ENCODE results near the gene PTGES3L. TPM values are rescaled to one million over a fixed set of nuclear protein-coding genes. Genes with fewer than 3 reads are reported as not detected.

Gene PTGES3L
- total and polyA plus RNA-seq, 2 of the 13 experiments (the other 11 are each of a cell fraction or from before 2014, with no cell fraction given): 1.2 to 2.9 TPM

DNA sequence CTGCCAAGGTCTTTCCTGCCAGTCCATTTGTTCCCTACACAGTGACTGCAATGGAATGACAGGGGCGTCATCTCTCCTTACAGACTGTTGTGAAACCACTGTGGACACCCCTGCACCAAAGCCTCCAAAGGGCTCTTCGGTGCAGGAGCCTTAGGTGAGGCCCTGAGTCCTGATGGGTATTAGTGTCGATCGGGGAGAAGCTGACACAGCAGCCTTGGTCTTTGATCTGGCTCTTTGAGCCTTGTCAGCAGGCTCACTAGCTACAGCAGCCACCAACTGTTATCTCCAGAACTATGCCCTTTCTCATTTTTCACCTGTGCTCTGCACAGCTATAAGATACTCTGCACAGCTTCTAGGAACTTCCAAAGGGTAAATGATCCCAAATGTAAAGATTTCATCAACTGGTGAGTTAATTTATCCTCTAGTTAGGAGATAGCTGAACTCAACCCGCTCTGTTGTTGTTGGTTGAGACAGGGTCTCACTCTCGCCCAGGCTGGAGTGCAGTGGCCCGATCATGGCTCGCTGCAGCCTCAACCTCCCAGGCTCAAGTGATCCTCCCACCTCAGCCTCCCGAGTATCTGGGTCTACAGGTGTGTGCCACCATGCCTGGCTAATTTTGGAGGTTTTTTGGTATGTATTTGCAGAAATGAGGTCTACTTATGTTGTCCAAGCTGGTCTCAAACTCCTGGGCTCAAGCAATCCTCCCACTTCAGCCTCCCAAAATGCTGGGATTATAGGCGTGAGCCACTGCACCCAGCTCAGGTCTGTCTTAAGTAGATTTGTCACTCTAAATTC is 59.6 kb downstream of the PTGES3L start (continued):
- TF ChIP-seq, protein P1, sequence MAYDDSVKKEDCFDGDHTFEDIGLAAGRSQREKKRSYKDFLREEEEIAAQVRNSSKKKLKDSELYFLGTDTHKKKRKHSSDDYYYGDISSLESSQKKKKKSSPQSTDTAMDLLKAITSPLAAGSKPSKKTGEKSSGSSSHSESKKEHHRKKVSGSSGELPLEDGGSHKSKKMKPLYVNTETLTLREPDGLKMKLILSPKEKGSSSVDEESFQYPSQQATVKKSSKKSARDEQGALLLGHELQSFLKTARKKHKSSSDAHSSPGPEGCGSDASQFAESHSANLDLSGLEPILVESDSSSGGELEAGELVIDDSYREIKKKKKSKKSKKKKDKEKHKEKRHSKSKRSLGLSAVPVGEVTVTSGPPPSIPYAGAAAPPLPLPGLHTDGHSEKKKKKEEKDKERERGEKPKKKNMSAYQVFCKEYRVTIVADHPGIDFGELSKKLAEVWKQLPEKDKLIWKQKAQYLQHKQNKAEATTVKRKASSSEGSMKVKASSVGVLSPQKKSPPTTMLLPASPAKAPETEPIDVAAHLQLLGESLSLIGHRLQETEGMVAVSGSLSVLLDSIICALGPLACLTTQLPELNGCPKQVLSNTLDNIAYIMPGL (CRISPR knock-in tag; IDR thresholded peaks at IDR 0.05; ENCODE audit: borderline replicate concordance in 1 of 2, low read depth in 1 of 2): peak in 1 of 2 experiments; percentile 47; a peak in 1 of 4 replicates
- TF ChIP-seq, protein P2, sequence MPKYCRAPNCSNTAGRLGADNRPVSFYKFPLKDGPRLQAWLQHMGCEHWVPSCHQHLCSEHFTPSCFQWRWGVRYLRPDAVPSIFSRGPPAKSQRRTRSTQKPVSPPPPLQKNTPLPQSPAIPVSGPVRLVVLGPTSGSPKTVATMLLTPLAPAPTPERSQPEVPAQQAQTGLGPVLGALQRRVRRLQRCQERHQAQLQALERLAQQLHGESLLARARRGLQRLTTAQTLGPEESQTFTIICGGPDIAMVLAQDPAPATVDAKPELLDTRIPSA (CRISPR knock-in tag; IDR thresholded peaks at IDR 0.05; ENCODE audit: borderline replicate concordance): no peak
- TF ChIP-seq SUZ12 (IDR thresholded peaks at IDR 0.05; ENCODE audit: low read depth, low read length): no peak
- peak; percentile 96 for TF ChIP-seq HNF4A (CRISPR knock-in tag; IDR thresholded peaks at IDR 0.05)
- TF ChIP-seq, protein P3, sequence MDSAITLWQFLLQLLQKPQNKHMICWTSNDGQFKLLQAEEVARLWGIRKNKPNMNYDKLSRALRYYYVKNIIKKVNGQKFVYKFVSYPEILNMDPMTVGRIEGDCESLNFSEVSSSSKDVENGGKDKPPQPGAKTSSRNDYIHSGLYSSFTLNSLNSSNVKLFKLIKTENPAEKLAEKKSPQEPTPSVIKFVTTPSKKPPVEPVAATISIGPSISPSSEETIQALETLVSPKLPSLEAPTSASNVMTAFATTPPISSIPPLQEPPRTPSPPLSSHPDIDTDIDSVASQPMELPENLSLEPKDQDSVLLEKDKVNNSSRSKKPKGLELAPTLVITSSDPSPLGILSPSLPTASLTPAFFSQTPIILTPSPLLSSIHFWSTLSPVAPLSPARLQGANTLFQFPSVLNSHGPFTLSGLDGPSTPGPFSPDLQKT (CRISPR knock-in tag; IDR thresholded peaks at IDR 0.05; ENCODE audit: borderline replicate concordance): no peak
- TF ChIP-seq ZNF782 (CRISPR knock-in tag; IDR thresholded peaks at IDR 0.05; ENCODE audit: borderline replicate concordance): no peak
- no peak for TF ChIP-seq MYC (CRISPR knock-in tag; IDR thresholded peaks at IDR 0.05; ENCODE audit: borderline replicate concordance)
- TF ChIP-seq SMAD9 (CRISPR knock-in tag; IDR thresholded peaks at IDR 0.05): no peak
- TF ChIP-seq MLLT10 (CRISPR knock-in tag; IDR thresholded peaks at IDR 0.05): no peak
- 0 out of 2 replicates have a peak, but pooled peaks have one; percentile 39 for TF ChIP-seq ZNF12 (CRISPR knock-in tag; IDR thresholded peaks at IDR 0.05)
- no peak for TF ChIP-seq ZNF446 (CRISPR knock-in tag; IDR thresholded peaks at IDR 0.05)
- TF ChIP-seq, protein P4, sequence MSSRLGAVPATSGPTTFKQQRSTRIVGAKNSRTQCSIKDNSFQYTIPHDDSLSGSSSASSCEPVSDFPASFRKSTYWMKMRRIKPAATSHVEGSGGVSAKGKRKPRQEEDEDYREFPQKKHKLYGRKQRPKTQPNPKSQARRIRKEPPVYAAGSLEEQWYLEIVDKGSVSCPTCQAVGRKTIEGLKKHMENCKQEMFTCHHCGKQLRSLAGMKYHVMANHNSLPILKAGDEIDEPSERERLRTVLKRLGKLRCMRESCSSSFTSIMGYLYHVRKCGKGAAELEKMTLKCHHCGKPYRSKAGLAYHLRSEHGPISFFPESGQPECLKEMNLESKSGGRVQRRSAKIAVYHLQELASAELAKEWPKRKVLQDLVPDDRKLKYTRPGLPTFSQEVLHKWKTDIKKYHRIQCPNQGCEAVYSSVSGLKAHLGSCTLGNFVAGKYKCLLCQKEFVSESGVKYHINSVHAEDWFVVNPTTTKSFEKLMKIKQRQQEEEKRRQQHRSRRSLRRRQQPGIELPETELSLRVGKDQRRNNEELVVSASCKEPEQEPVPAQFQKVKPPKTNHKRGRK (CRISPR knock-in tag; IDR thresholded peaks at IDR 0.05): no peak
- no peak for TF ChIP-seq KDM5A (IDR thresholded peaks at IDR 0.05; ENCODE audit: borderline replicate concordance, low read length)
- TF ChIP-seq KLF11 (CRISPR knock-in tag; IDR thresholded peaks at IDR 0.05): peak; percentile 74; the same call in 1 of the 2 replicates
- no peak for TF ChIP-seq RFX5 (IDR thresholded peaks at IDR 0.05; ENCODE audit: low read depth, low read length)
- peak; percentile 81 for TF ChIP-seq ZNF292 (CRISPR knock-in tag; IDR thresholded peaks at IDR 0.05; ENCODE audit: borderline replicate concordance, low read depth)
- 0 out of 2 replicates have a peak, but pooled peaks have one; percentile 49 for TF ChIP-seq ZNF44 (CRISPR knock-in tag; IDR thresholded peaks at IDR 0.05)
- TF ChIP-seq, protein P5, sequence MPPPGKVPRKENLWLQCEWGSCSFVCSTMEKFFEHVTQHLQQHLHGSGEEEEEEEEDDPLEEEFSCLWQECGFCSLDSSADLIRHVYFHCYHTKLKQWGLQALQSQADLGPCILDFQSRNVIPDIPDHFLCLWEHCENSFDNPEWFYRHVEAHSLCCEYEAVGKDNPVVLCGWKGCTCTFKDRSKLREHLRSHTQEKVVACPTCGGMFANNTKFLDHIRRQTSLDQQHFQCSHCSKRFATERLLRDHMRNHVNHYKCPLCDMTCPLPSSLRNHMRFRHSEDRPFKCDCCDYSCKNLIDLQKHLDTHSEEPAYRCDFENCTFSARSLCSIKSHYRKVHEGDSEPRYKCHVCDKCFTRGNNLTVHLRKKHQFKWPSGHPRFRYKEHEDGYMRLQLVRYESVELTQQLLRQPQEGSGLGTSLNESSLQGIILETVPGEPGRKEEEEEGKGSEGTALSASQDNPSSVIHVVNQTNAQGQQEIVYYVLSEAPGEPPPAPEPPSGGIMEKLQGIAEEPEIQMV (CRISPR knock-in tag; IDR thresholded peaks at IDR 0.05; ENCODE audit: low read depth): no peak
- TF ChIP-seq, protein P6, sequence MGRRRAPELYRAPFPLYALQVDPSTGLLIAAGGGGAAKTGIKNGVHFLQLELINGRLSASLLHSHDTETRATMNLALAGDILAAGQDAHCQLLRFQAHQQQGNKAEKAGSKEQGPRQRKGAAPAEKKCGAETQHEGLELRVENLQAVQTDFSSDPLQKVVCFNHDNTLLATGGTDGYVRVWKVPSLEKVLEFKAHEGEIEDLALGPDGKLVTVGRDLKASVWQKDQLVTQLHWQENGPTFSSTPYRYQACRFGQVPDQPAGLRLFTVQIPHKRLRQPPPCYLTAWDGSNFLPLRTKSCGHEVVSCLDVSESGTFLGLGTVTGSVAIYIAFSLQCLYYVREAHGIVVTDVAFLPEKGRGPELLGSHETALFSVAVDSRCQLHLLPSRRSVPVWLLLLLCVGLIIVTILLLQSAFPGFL (CRISPR knock-in tag; IDR thresholded peaks at IDR 0.05): no peak

Data from HepG2 (cell line).